ENCODE results near the gene TPD52L3.

TPD52L3 gene

DNA sequence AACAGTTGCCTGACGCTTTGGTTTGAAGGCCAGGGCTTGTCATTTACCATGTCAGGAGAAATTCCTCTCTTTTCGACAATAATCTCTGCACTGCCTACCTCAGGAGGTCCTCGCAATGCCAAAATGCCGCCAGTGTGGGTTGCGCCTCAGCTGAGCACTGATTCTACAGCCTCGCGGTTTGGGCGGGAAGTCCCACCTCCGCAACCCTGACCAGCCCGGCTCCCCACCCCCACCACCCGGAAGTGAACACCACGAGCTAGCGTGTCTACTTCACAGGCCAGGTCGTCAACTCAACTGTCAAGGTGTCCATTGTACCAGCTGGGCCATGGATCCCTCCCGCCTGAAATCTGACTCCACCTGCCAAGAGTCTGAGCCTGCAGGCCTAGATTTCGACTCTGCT is at the start of gene TPD52L3:
Gene TPD52L3, plus strand, starts transcription at position 273 of the 400 bp plus-strand sequence. CDS start 221 bp downstream, outside the sequence.
- no peaks in the 10 kb centered on the region for H3K79me2 ChIP-seq (ENCODE audit: control insufficient read depth, low read length)
- no peaks in the 10 kb centered on the region for H3K27me3 ChIP-seq (ENCODE audit: control insufficient read depth, low read length)
- H3K9me2 ChIP-seq (replicated peaks; ENCODE audit: control insufficient read depth, low read length) = no peaks in the 10 kb centered on the region
- H4K20me1 ChIP-seq (ENCODE audit: control insufficient read depth, insufficient read depth, low read depth, low read length) = no peaks in the 10 kb centered on the region
- peaks cover 9% of the 10 kb centered on the region; the same call in 1 of the 2 replicates for H3K9me3 ChIP-seq (ENCODE audit: control insufficient read depth, insufficient read depth, low read length)
- peaks cover 2% of the 10 kb centered on the region; the same call in 1 of the 2 replicates for H3F3A ChIP-seq (ENCODE audit: control insufficient read depth, insufficient read depth)
- no peak within 1 kb of the TSS for H3K4me3 ChIP-seq (ENCODE audit: low read length)
- peak within 1 kb of the TSS; percentile 75; the same call in 1 of the 2 replicates for H3K27ac ChIP-seq (ENCODE audit: low read depth, low read length)
- no peak within 1 kb of the TSS for H3K4me2 ChIP-seq (ENCODE audit: low read length)
- H3K36me3 ChIP-seq (ENCODE audit: control insufficient read depth, low read length) = no peaks in the 10 kb centered on the region
- TF ChIP-seq, protein P1, sequence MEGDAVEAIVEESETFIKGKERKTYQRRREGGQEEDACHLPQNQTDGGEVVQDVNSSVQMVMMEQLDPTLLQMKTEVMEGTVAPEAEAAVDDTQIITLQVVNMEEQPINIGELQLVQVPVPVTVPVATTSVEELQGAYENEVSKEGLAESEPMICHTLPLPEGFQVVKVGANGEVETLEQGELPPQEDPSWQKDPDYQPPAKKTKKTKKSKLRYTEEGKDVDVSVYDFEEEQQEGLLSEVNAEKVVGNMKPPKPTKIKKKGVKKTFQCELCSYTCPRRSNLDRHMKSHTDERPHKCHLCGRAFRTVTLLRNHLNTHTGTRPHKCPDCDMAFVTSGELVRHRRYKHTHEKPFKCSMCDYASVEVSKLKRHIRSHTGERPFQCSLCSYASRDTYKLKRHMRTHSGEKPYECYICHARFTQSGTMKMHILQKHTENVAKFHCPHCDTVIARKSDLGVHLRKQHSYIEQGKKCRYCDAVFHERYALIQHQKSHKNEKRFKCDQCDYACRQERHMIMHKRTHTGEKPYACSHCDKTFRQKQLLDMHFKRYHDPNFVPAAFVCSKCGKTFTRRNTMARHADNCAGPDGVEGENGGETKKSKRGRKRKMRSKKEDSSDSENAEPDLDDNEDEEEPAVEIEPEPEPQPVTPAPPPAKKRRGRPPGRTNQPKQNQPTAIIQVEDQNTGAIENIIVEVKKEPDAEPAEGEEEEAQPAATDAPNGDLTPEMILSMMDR (IDR thresholded peaks at IDR 0.05; ENCODE audit: low read depth, low read length, poor library complexity, severe bottlenecking) = no peak
- no peak for TF ChIP-seq EZH2phosphoT487 (IDR thresholded peaks at IDR 0.05; ENCODE audit: borderline replicate concordance, low read length)
- peaks cover 51% of the 10 kb centered on the region for H3K4me1 ChIP-seq (ENCODE audit: control insufficient read depth, low read length)

DNA sequence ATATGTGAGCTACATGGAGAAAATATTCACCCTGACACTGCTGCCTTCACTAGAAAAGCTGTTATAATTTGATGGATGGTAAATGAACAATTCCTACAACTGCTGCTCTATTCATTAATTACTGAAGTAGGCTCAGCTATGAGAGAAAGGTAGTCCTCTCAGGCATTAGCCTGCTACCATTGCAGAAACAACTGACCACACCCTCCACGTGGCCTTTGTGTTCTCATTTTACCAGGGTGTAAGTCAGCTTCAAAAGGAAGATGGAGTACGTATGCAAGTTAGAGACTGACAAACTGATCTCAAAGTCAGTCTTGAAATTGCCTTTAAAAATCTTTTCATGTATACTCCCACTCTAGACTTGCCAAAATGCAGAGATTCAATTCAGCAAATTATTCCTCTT is 26.3 kb upstream of the TPD52L3 start:
- no peak overlapping the region for H3K27ac ChIP-seq (ENCODE audit: low read depth, low read length)
- no peak overlapping the region for H3K4me3 ChIP-seq (ENCODE audit: low read length)
- no peak overlapping the region for H3K4me2 ChIP-seq (ENCODE audit: low read length)
- H3K4me1 ChIP-seq (ENCODE audit: control insufficient read depth, low read length) = peaks cover 2% of the 10 kb centered on the region
- H3K79me2 ChIP-seq (ENCODE audit: control insufficient read depth, low read length) = no peaks in the 10 kb centered on the region
- H3K9me2 ChIP-seq (replicated peaks; ENCODE audit: control insufficient read depth, low read length) = no peaks in the 10 kb centered on the region
- H3K27me3 ChIP-seq (ENCODE audit: control insufficient read depth, low read length) = no peaks in the 10 kb centered on the region
- H4K20me1 ChIP-seq (ENCODE audit: control insufficient read depth, insufficient read depth, low read depth, low read length) = no peaks in the 10 kb centered on the region
- no peaks in the 10 kb centered on the region for H3K36me3 ChIP-seq (ENCODE audit: control insufficient read depth, low read length)
- no peaks in the 10 kb centered on the region for H3F3A ChIP-seq (ENCODE audit: control insufficient read depth, insufficient read depth)
- no peaks in the 10 kb centered on the region for H3K9me3 ChIP-seq (ENCODE audit: control insufficient read depth, insufficient read depth, low read length)
- TF ChIP-seq, protein P1 (IDR thresholded peaks at IDR 0.05; ENCODE audit: low read depth, low read length, poor library complexity, severe bottlenecking) = no peak

DNA sequence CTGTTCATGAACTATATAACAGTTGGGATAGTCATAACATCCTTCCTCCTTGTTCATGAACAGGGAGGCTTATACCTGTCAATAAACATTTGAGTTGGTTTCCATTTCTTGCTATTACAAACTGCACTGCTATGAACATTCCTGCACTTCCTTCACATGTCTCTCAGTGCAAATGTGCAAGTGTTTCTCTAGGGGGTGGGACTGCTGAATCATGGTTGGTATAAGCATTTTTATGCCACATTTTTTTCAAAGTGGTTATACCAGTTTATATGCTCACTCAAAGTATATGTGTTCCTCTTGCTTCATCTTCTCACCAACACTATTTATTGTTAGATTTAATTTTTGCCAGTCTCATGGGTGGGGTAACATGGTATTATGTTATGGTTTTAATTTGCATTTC is 25.8 kb upstream of the TPD52L3 start:
- H3K27me3 ChIP-seq (ENCODE audit: control insufficient read depth, low read length) = no peaks in the 10 kb centered on the region
- no peak overlapping the region for H3K4me2 ChIP-seq (ENCODE audit: low read length)
- no peaks in the 10 kb centered on the region for H3K79me2 ChIP-seq (ENCODE audit: control insufficient read depth, low read length)
- no peaks in the 10 kb centered on the region for H3K36me3 ChIP-seq (ENCODE audit: control insufficient read depth, low read length)
- no peaks in the 10 kb centered on the region for H3F3A ChIP-seq (ENCODE audit: control insufficient read depth, insufficient read depth)
- TF ChIP-seq, protein P1 (IDR thresholded peaks at IDR 0.05; ENCODE audit: low read depth, low read length, poor library complexity, severe bottlenecking) = no peak
- TF ChIP-seq EZH2phosphoT487 (IDR thresholded peaks at IDR 0.05; ENCODE audit: borderline replicate concordance, low read length) = no peak
- H3K27ac ChIP-seq (ENCODE audit: low read depth, low read length) = no peak overlapping the region
- no peaks in the 10 kb centered on the region for H3K9me2 ChIP-seq (replicated peaks; ENCODE audit: control insufficient read depth, low read length)
- H3K4me1 ChIP-seq (ENCODE audit: control insufficient read depth, low read length) = peaks cover 7% of the 10 kb centered on the region
- H3K4me3 ChIP-seq (ENCODE audit: low read length) = no peak overlapping the region
- H3K9me3 ChIP-seq (ENCODE audit: control insufficient read depth, insufficient read depth, low read length) = no peaks in the 10 kb centered on the region
- no peaks in the 10 kb centered on the region for H4K20me1 ChIP-seq (ENCODE audit: control insufficient read depth, insufficient read depth, low read depth, low read length)

Measured in DOHH2 (cell line).